Measurements from ENCODE around the gene ASAP3. TPM values are rescaled to one million over a fixed set of nuclear protein-coding genes. Genes with fewer than 3 reads are reported as not detected.
"Not testable (repeated sequence)": the region's sequence is repeated elsewhere in the genome, so short reads cannot be mapped to it uniquely, and the experiment has no call there.

Gene ASAP3
- total RNA-seq, 1 experiment from 2014 or later: 2.9 TPM

DNA sequence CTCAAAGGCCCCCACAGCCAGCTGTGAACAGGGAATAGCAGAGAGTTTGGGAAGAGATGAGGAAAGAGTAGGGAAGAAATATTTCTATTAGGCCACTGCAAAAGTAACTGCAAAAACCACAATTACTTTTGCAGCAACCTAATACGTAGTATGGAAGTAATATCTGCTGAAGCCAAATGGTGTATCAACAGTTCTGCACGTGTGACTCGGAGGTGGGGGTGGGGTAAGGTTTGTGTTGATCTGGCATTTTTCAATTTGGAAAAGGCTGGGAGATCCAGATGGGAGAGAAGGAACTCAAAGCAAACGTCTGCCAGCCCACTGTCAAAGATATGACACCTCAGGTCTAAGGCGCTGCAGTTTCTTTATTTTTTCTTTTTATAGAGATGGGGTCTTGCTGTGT is 103.3 kb downstream of the ASAP3 start:
- TF ChIP-seq, protein P1, sequence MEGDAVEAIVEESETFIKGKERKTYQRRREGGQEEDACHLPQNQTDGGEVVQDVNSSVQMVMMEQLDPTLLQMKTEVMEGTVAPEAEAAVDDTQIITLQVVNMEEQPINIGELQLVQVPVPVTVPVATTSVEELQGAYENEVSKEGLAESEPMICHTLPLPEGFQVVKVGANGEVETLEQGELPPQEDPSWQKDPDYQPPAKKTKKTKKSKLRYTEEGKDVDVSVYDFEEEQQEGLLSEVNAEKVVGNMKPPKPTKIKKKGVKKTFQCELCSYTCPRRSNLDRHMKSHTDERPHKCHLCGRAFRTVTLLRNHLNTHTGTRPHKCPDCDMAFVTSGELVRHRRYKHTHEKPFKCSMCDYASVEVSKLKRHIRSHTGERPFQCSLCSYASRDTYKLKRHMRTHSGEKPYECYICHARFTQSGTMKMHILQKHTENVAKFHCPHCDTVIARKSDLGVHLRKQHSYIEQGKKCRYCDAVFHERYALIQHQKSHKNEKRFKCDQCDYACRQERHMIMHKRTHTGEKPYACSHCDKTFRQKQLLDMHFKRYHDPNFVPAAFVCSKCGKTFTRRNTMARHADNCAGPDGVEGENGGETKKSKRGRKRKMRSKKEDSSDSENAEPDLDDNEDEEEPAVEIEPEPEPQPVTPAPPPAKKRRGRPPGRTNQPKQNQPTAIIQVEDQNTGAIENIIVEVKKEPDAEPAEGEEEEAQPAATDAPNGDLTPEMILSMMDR (IDR thresholded peaks at IDR 0.05; ENCODE audit: unreplicated experiment): no peak
- no peak overlapping the region for H3K4me3 Mint-ChIP-seq (ENCODE audit: low read depth, unreplicated experiment)
- no peak for DNase-seq
- peaks cover 19% of the 10 kb centered on the region for H3K4me1 Mint-ChIP-seq (ENCODE audit: low read depth, unreplicated experiment)
- no peaks in the 10 kb centered on the region for H3K27me3 Mint-ChIP-seq (ENCODE audit: unreplicated experiment)
- no peaks in the 10 kb centered on the region for H3K9me3 Mint-ChIP-seq (ENCODE audit: low read depth, unreplicated experiment)
- H3K36me3 Mint-ChIP-seq (ENCODE audit: insufficient read depth, unreplicated experiment): no peaks in the 10 kb centered on the region
- intact Hi-C loops (cut with micrococcal nuclease; ENCODE audit: unreplicated experiment): no loop called here
- H3K27ac Mint-ChIP-seq (ENCODE audit: unreplicated experiment): no peak overlapping the region
- BruUV-seq (replicated peaks): no TSS peak
- CTCF ChIA-PET: interaction anchor here (1.0 kb wide), 1 partner anchor 23 kb away, joined by 3 read pairs; no protein-coding TSS in a partner anchor

DNA sequence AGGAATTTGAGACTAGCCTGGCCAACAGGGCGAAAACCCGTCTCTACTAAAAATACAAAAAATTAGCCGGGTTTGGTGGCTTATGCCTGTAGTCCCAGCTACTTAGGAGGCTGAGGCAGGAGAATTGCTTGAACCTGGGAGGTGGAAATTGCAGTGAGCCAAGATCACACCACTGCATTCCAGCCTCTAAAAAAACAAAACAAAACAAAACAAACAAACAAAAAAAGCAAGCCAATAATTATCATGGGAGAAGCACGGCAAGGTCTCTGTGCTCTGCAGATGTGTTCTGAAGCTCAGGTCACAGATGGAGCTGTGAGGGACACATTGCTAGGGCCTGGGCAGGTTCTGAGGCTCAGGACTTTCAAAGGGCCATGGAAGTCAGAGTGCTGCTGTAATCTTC is 103.7 kb downstream of the ASAP3 start:
- H3K4me3 Mint-ChIP-seq (ENCODE audit: low read depth, unreplicated experiment); BruUV-seq (replicated peaks); H3K27me3 Mint-ChIP-seq (ENCODE audit: unreplicated experiment); intact Hi-C loops (cut with micrococcal nuclease; ENCODE audit: unreplicated experiment); DNase-seq; H3K36me3 Mint-ChIP-seq (ENCODE audit: insufficient read depth, unreplicated experiment); H3K9me3 Mint-ChIP-seq (ENCODE audit: low read depth, unreplicated experiment); CTCF ChIA-PET; H3K27ac Mint-ChIP-seq (ENCODE audit: unreplicated experiment): not testable (repeated sequence)
- peaks cover 19% of the 10 kb centered on the region for H3K4me1 Mint-ChIP-seq (ENCODE audit: low read depth, unreplicated experiment)

Other genes with a start within 250 kb of the ASAP3 start
- gene HNRNPR, start 139.9 kb downstream of the ASAP3 start, total RNA-seq (2022): 126 TPM in 2 replicates
- 5.8 and 6.1 TPM in 2 replicates for gene ZNF436, start 114.3 kb downstream of the ASAP3 start, total RNA-seq (2022)
- gene TCEA3, start 59.4 kb downstream of the ASAP3 start, total RNA-seq (2022): 1.5 and 2.7 TPM in 2 replicates
- gene E2F2, start 47.1 kb upstream of the ASAP3 start, total RNA-seq (2022): 6.2 and 8.1 TPM in 2 replicates
- gene ID3, start 75.3 kb upstream of the ASAP3 start, total RNA-seq (2022): 25.2 and 30.2 TPM in 2 replicates
- gene RPL11, start 207.6 kb upstream of the ASAP3 start, total RNA-seq (2022): 588 and 622 TPM in 2 replicates